DND-41 (cell line): ENCODE data around the gene KIF4A.
"Not testable (repeated sequence)": the region's sequence is repeated elsewhere in the genome, so short reads cannot be mapped to it uniquely, and the experiment has no call there.

Experiments used
- CTCF ChIP-seq: IDR thresholded peaks from 2 replicates; pipeline ENCODE4 v1.5.1; 2012; ENCODE audit warnings: borderline replicate concordance, low read length, moderate library complexity, mild to moderate bottlenecking; ENCODE audit not compliant: poor library complexity, severe bottlenecking; ENCODE audit errors: extremely low read depth
- EZH2 ChIP-seq: IDR thresholded peaks from 3 replicates; pipeline ENCODE4 v1.6.1; 2012; ENCODE audit warnings: borderline replicate concordance, low read depth, mild to moderate bottlenecking, moderate library complexity, low read length, inconsistent platforms; ENCODE audit not compliant: severe bottlenecking

- TF ChIP-seq CTCF, EZH2: not testable (repeated sequence)
These were observed 33.7 kb downstream of the KIF4A start for GRCh38 chrX:70323628-70324027.
